ENCODE measurements around the gene RUSF1. TPM values are rescaled to one million over a fixed set of nuclear protein-coding genes. Genes with fewer than 3 reads are reported as not detected.
"Not testable (repeated sequence)": the region's sequence is repeated elsewhere in the genome, so short reads cannot be mapped to it uniquely, and the experiment has no call there.

Gene RUSF1
- total and polyA plus RNA-seq, 4 donors: 21.8 to 73.1 (median 49.5) TPM

DNA sequence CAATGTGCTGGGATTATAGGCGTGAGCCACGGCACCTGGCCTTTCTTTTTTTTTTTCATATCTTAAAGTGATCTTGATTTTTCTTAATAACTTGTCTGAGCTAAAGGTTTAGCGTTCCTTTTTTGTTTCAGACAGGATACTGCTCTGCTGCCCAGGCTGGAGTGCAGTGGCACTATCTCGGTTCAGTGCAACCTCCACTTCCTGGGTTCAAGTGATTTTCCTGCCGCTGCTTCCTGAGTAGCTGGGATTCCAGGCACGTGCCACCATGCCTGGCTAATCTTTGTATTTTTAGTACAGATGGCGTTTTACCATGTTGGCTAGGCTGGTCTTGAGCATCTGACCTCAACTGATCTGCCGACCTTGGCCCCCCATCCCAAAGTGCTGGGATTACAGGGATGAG lies 4.0 kb downstream of the RUSF1 start:
- no peaks in the 10 kb centered on the region for H3K9me3 ChIP-seq (ENCODE audit: control insufficient read depth in 4 of 4, low read length in 3 of 4)
- TF ChIP-seq FOXA2 (IDR thresholded peaks at IDR 0.05) (no peak), NR2F2 (IDR thresholded peaks at IDR 0.05) (peak; percentile 81), YY1 (IDR thresholded peaks at IDR 0.05) (no peak)
- no peak for DNase-seq (ENCODE audit: low spot score)
- H3K4me3 ChIP-seq (ENCODE audit: low read depth in 1 of 3, low read length in 3 of 3): no peak overlapping the region
- WGBS: 75% methylated on average over 8 of the region's 8 CpGs
- no peak overlapping the region for H3K9ac ChIP-seq (ENCODE audit: low read depth in 1 of 2, low read length in 2 of 2)
- H3K4me1 ChIP-seq (ENCODE audit: control insufficient read depth in 4 of 4, insufficient read depth in 4 of 4, low read length in 3 of 4): peaks cover 12 to 73% (median 60%) of the 10 kb centered on the region in 4 donors
- peaks cover 0 to 7% (median 3%) of the 10 kb centered on the region in 4 donors for H3K36me3 ChIP-seq (ENCODE audit: control insufficient read depth in 4 of 4, insufficient read depth in 3 of 4, low read depth in 1 of 4, low read length in 3 of 4)
- no peak overlapping the region for H3K27ac ChIP-seq (ENCODE audit: low read depth in 1 of 2, low read length in 2 of 2)
- H3K27me3 ChIP-seq (ENCODE audit: control insufficient read depth in 4 of 4, insufficient read depth in 4 of 4, low read length in 3 of 4): no peaks in the 10 kb centered on the region

DNA sequence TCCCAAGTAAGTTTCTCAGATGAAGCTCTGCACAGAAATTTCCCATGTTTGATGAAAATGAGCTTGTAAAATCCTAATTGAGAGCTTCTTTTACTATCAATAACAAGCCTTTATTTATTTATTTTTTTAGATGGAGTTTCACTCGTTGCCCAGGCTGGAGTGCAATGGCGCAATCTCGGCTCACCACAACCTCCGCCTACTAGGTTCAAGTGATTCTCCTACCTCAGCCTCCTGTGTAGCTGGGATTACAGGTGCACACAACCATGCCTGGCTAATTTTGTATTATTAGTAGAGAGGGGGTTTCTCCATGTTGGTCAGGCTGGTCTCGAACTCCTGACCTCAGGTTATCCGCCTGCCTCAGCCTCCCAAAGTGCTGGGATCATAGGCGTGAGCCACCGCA lies 4.6 kb downstream of the RUSF1 start:
- H3K27me3 ChIP-seq (ENCODE audit: control insufficient read depth in 4 of 4, insufficient read depth in 4 of 4, low read length in 3 of 4); DNase-seq (ENCODE audit: low spot score); H3K27ac ChIP-seq (ENCODE audit: low read depth in 1 of 2, low read length in 2 of 2); H3K9me3 ChIP-seq (ENCODE audit: control insufficient read depth in 4 of 4, low read length in 3 of 4); H3K4me3 ChIP-seq (ENCODE audit: low read depth in 1 of 3, low read length in 3 of 3); H3K9ac ChIP-seq (ENCODE audit: low read depth in 1 of 2, low read length in 2 of 2): not testable (repeated sequence)
- WGBS: 90% methylated on average over 8 of the region's 8 CpGs
- Histone ChIP-seq H3K4me1 (ENCODE audit: control insufficient read depth in 4 of 4, insufficient read depth in 4 of 4, low read length in 3 of 4) (peaks cover 12 to 69% (median 59%) of the 10 kb centered on the region in 4 donors), H3K36me3 (ENCODE audit: control insufficient read depth in 4 of 4, insufficient read depth in 3 of 4, low read depth in 1 of 4, low read length in 3 of 4) (peaks cover 0 to 13% (median 6%) of the 10 kb centered on the region in 4 donors)

DNA sequence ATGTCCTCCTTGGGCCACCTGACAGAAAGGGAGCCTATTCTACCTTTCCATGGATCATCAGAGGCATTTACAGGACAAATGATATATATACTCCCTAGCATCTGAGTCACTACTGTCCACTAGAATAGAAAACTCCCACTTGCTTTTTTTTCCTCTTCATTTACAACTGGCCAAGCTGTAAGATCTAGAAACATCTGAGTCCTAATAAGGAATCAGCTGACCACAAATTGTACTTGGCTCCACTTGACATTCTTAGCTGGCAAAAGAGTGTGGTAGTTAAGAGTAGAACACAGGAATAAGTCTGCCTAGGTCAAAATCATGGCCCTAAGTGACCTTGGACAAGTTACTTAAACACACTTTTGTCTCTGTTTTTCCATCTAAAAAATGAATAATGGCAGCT lies 5.2 kb downstream of the RUSF1 start:
- no peak overlapping the region for H3K27ac ChIP-seq (ENCODE audit: low read depth in 1 of 2, low read length in 2 of 2)
- TF ChIP-seq, protein P1, sequence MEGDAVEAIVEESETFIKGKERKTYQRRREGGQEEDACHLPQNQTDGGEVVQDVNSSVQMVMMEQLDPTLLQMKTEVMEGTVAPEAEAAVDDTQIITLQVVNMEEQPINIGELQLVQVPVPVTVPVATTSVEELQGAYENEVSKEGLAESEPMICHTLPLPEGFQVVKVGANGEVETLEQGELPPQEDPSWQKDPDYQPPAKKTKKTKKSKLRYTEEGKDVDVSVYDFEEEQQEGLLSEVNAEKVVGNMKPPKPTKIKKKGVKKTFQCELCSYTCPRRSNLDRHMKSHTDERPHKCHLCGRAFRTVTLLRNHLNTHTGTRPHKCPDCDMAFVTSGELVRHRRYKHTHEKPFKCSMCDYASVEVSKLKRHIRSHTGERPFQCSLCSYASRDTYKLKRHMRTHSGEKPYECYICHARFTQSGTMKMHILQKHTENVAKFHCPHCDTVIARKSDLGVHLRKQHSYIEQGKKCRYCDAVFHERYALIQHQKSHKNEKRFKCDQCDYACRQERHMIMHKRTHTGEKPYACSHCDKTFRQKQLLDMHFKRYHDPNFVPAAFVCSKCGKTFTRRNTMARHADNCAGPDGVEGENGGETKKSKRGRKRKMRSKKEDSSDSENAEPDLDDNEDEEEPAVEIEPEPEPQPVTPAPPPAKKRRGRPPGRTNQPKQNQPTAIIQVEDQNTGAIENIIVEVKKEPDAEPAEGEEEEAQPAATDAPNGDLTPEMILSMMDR (IDR thresholded peaks at IDR 0.05; ENCODE audit: low read depth, low read length, missing input control): no peak
- TF ChIP-seq, protein P2, sequence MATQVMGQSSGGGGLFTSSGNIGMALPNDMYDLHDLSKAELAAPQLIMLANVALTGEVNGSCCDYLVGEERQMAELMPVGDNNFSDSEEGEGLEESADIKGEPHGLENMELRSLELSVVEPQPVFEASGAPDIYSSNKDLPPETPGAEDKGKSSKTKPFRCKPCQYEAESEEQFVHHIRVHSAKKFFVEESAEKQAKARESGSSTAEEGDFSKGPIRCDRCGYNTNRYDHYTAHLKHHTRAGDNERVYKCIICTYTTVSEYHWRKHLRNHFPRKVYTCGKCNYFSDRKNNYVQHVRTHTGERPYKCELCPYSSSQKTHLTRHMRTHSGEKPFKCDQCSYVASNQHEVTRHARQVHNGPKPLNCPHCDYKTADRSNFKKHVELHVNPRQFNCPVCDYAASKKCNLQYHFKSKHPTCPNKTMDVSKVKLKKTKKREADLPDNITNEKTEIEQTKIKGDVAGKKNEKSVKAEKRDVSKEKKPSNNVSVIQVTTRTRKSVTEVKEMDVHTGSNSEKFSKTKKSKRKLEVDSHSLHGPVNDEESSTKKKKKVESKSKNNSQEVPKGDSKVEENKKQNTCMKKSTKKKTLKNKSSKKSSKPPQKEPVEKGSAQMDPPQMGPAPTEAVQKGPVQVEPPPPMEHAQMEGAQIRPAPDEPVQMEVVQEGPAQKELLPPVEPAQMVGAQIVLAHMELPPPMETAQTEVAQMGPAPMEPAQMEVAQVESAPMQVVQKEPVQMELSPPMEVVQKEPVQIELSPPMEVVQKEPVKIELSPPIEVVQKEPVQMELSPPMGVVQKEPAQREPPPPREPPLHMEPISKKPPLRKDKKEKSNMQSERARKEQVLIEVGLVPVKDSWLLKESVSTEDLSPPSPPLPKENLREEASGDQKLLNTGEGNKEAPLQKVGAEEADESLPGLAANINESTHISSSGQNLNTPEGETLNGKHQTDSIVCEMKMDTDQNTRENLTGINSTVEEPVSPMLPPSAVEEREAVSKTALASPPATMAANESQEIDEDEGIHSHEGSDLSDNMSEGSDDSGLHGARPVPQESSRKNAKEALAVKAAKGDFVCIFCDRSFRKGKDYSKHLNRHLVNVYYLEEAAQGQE (IDR thresholded peaks at IDR 0.05): no peak
- TF ChIP-seq NR2F2 (IDR thresholded peaks at IDR 0.05) (no peak), HNF4A (conservative IDR thresholded peaks at IDR 0.05) (no peak), SP1 (IDR thresholded peaks at IDR 0.05) (no peak), RXRA (IDR thresholded peaks at IDR 0.05) (no peak), EGR1 (IDR thresholded peaks at IDR 0.05; ENCODE audit: low read depth in 2 of 2) (no peak), FOXA1 (IDR thresholded peaks at IDR 0.05) (no peak), YY1 (IDR thresholded peaks at IDR 0.05) (no peak), HNF4G (IDR thresholded peaks at IDR 0.05) (no peak), FOXA2 (IDR thresholded peaks at IDR 0.05) (no peak), JUND (IDR thresholded peaks at IDR 0.05) (no peak), GABPA (IDR thresholded peaks at IDR 0.05 in 1 of 2, conservative IDR thresholded peaks at IDR 0.05 in 1 of 2) (no peak), TAF1 (conservative IDR thresholded peaks at IDR 0.05) (no peak)
- TF ChIP-seq, protein P3, sequence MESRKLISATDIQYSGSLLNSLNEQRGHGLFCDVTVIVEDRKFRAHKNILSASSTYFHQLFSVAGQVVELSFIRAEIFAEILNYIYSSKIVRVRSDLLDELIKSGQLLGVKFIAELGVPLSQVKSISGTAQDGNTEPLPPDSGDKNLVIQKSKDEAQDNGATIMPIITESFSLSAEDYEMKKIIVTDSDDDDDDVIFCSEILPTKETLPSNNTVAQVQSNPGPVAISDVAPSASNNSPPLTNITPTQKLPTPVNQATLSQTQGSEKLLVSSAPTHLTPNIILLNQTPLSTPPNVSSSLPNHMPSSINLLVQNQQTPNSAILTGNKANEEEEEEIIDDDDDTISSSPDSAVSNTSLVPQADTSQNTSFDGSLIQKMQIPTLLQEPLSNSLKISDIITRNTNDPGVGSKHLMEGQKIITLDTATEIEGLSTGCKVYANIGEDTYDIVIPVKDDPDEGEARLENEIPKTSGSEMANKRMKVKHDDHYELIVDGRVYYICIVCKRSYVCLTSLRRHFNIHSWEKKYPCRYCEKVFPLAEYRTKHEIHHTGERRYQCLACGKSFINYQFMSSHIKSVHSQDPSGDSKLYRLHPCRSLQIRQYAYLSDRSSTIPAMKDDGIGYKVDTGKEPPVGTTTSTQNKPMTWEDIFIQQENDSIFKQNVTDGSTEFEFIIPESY (IDR thresholded peaks at IDR 0.05): no peak
- TF ChIP-seq, protein P4, sequence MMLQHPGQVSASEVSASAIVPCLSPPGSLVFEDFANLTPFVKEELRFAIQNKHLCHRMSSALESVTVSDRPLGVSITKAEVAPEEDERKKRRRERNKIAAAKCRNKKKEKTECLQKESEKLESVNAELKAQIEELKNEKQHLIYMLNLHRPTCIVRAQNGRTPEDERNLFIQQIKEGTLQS (IDR thresholded peaks at IDR 0.05): no peak
- TF ChIP-seq, protein P5, sequence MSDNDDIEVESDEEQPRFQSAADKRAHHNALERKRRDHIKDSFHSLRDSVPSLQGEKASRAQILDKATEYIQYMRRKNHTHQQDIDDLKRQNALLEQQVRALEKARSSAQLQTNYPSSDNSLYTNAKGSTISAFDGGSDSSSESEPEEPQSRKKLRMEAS (IDR thresholded peaks at IDR 0.05): no peak
- no peak for DNase-seq (ENCODE audit: low spot score)
- H3K27me3 ChIP-seq (ENCODE audit: control insufficient read depth in 4 of 4, insufficient read depth in 4 of 4, low read length in 3 of 4): no peaks in the 10 kb centered on the region
- peaks cover 1 to 18% (median 12%) of the 10 kb centered on the region in 4 donors for H3K36me3 ChIP-seq (ENCODE audit: control insufficient read depth in 4 of 4, insufficient read depth in 3 of 4, low read depth in 1 of 4, low read length in 3 of 4)
- H3K4me3 ChIP-seq (ENCODE audit: low read depth in 1 of 3, low read length in 3 of 3): no peak overlapping the region
- no peaks in the 10 kb centered on the region for H3K9me3 ChIP-seq (ENCODE audit: control insufficient read depth in 4 of 4, low read length in 3 of 4)
- peaks cover 12 to 69% (median 59%) of the 10 kb centered on the region in 4 donors for H3K4me1 ChIP-seq (ENCODE audit: control insufficient read depth in 4 of 4, insufficient read depth in 4 of 4, low read length in 3 of 4)
- no peak overlapping the region for H3K9ac ChIP-seq (ENCODE audit: low read depth in 1 of 2, low read length in 2 of 2)

Measured in liver (tissue), 9 donors.